K562 (cell line): ENCODE measurements around the gene TP53I3. TPM values are rescaled to one million over a fixed set of nuclear protein-coding genes. Genes with fewer than 3 reads are reported as not detected.

Experiments used
- CBX2 ChIP-seq: fragments of 200-600 bp; sonication (generic); IDR thresholded peaks from one replicate; pipeline ENCODE4 v1.6.1; 2012; ENCODE audit warnings: mild to moderate bottlenecking, low read length, inconsistent platforms; ENCODE audit not compliant: insufficient read depth, poor library complexity, severe bottlenecking
- CBX3 ChIP-seq, 2 experiments: IDR thresholded peaks; 1 replicate in 1 of 2; 2 replicates in 1 of 2; pipeline ENCODE4 v1.6.1; 2012; ENCODE audit warnings: inconsistent platforms in 2 of 2, low read length in 2 of 2, borderline replicate concordance in 1 of 2, control low read depth in 1 of 2
- FOXK2 ChIP-seq, 2 experiments: fragments of 450-650 bp; IDR thresholded peaks in 1 of 2; conservative IDR thresholded peaks in 1 of 2; 2 replicates each; pipeline ENCODE4 v1.6.1; 2016; ENCODE audit warnings: low read depth in 2 of 2, mild to moderate bottlenecking in 1 of 2
- KAT7 ChIP-seq: sonication (generic); formaldehyde crosslinking; IDR thresholded peaks from 2 replicates; pipeline ENCODE4 v1.8.0; 2022; ENCODE audit warnings: missing genetic modification reagents, mild to moderate bottlenecking, borderline replicate concordance
- MBD1 ChIP-seq: fragments of 250-450 bp; sonication (Bioruptor Pico); IDR thresholded peaks from 2 replicates; pipeline ENCODE4 v1.8.0; 2022; ENCODE audit warnings: inconsistent platforms
- NR2C2 ChIP-seq, 2 experiments: fragments of 200-800 bp in 1 of 2; sonication (Bioruptor generic) in 1 of 2; sonication (generic) in 1 of 2; formaldehyde crosslinking in 1 of 2; IDR thresholded peaks; 2 replicates each; pipeline versions ENCODE4 v1.6.1 to v1.8.0; 2016 to 2022; ENCODE audit warnings: mild to moderate bottlenecking in 1 of 2, missing compliant biosample characterization in 1 of 2, missing genetic modification characterization in 1 of 2, missing genetic modification reagents in 1 of 2
- SAFB ChIP-seq: fragments of 200-400 bp; formaldehyde crosslinking; IDR thresholded peaks from 2 replicates; pipeline ENCODE4 v1.6.1; 2017; ENCODE audit warnings: low read depth, low read length, borderline replicate concordance
- polyA plus RNA-seq, 8 experiments: library from polyadenylated mRNA; depleted of rRNA in 4 of 8; stranded (reverse) in 5 of 8; unstranded in 3 of 8; fragments of >200 nt; fragmentation: Nextera tagmentation in 2 of 8; fragmentation: Illumina TruSeq in 1 of 8; extraction: Ambion mirVana in 2 of 8; extraction: Trizol in 1 of 8; gene quantifications; 2 replicates each; pipeline versions ENCODE4 v1.2.1 to v1.2.3, GENCODE V29; 2011 to 2014; ENCODE audit warnings: inconsistent platforms in 1 of 8, missing spikeins in 1 of 8
- total RNA-seq, 7 experiments: library from RNA; depleted of rRNA in 6 of 7; stranded (reverse); fragments of >200 nt in 6 of 7; fragmentation: Illumina TruSeq in 2 of 7; extraction: Trizol in 2 of 7; gene quantifications; 2 replicates each; pipeline versions ENCODE4 v1.2.1 to v1.2.3, GENCODE V29; 2011 to 2021; ENCODE audit warnings: low replicate concordance in 1 of 7
- TF ChIP-seq, protein P1 (sequence below): fragments of 450-650 bp; IDR thresholded peaks from 2 replicates; pipeline ENCODE4 v1.6.1; 2016; ENCODE audit warnings: mild to moderate bottlenecking, moderate library complexity

TP53I3 gene
- total and polyA plus RNA-seq, 9 of the 15 experiments (the other 6 are each of a cell fraction or from before 2014, with no cell fraction given) = 0.65 to 9.5 (median 5.6) TPM

DNA sequence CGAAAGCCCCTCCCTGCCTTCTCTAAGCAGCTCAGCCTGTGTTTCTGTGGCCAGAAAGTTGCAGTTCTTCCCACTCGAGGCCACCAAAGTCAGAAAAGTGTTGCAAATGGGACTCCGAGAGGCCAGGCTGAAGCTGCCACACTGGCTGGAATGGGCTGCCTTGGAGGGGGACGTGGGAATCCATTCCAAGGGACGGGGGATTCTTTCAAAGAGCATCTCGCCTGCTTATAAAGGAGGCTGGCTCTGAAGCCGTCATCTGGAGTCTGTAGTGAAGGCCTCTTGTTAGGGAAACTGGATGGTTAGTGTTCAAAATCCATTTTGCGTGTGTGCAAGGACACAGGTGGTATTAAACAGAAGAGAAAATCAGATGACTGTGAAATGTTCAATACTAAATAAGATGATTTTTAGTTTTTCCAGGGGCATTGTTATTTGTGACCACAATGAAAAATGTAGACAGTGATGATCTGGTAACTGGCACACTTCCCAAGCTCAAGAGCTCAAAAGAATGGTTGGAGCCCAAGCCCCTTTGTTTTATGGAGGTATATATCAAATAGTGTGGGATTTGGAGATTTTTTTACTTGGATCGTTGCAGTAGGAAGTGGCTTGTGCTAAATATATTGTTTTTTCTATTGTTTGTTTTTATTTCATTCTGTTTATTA is 39.4 kb upstream of the TP53I3 start (continued):
- TF ChIP-seq, protein P1, sequence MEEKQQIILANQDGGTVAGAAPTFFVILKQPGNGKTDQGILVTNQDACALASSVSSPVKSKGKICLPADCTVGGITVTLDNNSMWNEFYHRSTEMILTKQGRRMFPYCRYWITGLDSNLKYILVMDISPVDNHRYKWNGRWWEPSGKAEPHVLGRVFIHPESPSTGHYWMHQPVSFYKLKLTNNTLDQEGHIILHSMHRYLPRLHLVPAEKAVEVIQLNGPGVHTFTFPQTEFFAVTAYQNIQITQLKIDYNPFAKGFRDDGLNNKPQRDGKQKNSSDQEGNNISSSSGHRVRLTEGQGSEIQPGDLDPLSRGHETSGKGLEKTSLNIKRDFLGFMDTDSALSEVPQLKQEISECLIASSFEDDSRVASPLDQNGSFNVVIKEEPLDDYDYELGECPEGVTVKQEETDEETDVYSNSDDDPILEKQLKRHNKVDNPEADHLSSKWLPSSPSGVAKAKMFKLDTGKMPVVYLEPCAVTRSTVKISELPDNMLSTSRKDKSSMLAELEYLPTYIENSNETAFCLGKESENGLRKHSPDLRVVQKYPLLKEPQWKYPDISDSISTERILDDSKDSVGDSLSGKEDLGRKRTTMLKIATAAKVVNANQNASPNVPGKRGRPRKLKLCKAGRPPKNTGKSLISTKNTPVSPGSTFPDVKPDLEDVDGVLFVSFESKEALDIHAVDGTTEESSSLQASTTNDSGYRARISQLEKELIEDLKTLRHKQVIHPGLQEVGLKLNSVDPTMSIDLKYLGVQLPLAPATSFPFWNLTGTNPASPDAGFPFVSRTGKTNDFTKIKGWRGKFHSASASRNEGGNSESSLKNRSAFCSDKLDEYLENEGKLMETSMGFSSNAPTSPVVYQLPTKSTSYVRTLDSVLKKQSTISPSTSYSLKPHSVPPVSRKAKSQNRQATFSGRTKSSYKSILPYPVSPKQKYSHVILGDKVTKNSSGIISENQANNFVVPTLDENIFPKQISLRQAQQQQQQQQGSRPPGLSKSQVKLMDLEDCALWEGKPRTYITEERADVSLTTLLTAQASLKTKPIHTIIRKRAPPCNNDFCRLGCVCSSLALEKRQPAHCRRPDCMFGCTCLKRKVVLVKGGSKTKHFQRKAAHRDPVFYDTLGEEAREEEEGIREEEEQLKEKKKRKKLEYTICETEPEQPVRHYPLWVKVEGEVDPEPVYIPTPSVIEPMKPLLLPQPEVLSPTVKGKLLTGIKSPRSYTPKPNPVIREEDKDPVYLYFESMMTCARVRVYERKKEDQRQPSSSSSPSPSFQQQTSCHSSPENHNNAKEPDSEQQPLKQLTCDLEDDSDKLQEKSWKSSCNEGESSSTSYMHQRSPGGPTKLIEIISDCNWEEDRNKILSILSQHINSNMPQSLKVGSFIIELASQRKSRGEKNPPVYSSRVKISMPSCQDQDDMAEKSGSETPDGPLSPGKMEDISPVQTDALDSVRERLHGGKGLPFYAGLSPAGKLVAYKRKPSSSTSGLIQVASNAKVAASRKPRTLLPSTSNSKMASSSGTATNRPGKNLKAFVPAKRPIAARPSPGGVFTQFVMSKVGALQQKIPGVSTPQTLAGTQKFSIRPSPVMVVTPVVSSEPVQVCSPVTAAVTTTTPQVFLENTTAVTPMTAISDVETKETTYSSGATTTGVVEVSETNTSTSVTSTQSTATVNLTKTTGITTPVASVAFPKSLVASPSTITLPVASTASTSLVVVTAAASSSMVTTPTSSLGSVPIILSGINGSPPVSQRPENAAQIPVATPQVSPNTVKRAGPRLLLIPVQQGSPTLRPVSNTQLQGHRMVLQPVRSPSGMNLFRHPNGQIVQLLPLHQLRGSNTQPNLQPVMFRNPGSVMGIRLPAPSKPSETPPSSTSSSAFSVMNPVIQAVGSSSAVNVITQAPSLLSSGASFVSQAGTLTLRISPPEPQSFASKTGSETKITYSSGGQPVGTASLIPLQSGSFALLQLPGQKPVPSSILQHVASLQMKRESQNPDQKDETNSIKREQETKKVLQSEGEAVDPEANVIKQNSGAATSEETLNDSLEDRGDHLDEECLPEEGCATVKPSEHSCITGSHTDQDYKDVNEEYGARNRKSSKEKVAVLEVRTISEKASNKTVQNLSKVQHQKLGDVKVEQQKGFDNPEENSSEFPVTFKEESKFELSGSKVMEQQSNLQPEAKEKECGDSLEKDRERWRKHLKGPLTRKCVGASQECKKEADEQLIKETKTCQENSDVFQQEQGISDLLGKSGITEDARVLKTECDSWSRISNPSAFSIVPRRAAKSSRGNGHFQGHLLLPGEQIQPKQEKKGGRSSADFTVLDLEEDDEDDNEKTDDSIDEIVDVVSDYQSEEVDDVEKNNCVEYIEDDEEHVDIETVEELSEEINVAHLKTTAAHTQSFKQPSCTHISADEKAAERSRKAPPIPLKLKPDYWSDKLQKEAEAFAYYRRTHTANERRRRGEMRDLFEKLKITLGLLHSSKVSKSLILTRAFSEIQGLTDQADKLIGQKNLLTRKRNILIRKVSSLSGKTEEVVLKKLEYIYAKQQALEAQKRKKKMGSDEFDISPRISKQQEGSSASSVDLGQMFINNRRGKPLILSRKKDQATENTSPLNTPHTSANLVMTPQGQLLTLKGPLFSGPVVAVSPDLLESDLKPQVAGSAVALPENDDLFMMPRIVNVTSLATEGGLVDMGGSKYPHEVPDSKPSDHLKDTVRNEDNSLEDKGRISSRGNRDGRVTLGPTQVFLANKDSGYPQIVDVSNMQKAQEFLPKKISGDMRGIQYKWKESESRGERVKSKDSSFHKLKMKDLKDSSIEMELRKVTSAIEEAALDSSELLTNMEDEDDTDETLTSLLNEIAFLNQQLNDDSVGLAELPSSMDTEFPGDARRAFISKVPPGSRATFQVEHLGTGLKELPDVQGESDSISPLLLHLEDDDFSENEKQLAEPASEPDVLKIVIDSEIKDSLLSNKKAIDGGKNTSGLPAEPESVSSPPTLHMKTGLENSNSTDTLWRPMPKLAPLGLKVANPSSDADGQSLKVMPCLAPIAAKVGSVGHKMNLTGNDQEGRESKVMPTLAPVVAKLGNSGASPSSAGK = peak; percentile 58
- no peak for TF ChIP-seq NR2C2 (CRISPR knock-in tag; IDR thresholded peaks at IDR 0.05)
- TF ChIP-seq NR2C2 (tag; IDR thresholded peaks at IDR 0.05) = no peak
- no peak for TF ChIP-seq SAFB
- no peak for TF ChIP-seq CBX2
- TF ChIP-seq MBD1 (CRISPR knock-in tag) = no peak
- 0 out of 4 replicates have a peak, but pooled peaks of 1 of the 2 experiments have one; percentile 15 for TF ChIP-seq FOXK2 (conservative IDR thresholded peaks at IDR 0.05 in 1 of 2, IDR thresholded peaks at IDR 0.05 in 1 of 2; ENCODE audit: low read depth in 2 of 2)
- TF ChIP-seq KAT7 (CRISPR knock-in tag) = 0 out of 2 replicates have a peak, but pooled peaks have one; percentile 82
- peak in 1 of 2 experiments; percentile 54; a peak in 1 of 3 replicates for TF ChIP-seq CBX3 (IDR thresholded peaks at IDR 0.05; ENCODE audit: borderline replicate concordance in 1 of 2, low read length in 2 of 2)
